ENCODE measurements around the gene MAP3K6.

DNA sequence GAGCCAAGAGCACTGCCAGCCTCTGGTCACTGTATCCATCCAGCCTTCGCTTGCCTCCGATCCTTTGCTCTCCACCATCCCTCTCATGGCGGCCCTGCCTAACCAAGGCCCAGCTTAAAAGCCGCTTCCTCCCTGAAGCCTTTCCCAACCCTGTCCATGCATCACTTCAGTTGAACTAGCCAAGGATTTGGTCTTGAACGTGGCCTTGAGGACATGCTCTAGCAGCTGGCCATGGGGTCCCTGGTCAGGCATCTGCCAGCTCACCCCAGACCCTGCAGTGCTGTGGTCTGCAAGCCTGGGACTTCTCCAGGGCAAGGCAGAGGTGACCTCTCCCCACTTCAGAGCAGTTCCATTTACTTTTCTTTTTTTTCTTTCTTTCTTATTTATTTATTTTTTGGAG is 30.0 kb downstream of the MAP3K6 start:
- TF ChIP-seq, protein P1, sequence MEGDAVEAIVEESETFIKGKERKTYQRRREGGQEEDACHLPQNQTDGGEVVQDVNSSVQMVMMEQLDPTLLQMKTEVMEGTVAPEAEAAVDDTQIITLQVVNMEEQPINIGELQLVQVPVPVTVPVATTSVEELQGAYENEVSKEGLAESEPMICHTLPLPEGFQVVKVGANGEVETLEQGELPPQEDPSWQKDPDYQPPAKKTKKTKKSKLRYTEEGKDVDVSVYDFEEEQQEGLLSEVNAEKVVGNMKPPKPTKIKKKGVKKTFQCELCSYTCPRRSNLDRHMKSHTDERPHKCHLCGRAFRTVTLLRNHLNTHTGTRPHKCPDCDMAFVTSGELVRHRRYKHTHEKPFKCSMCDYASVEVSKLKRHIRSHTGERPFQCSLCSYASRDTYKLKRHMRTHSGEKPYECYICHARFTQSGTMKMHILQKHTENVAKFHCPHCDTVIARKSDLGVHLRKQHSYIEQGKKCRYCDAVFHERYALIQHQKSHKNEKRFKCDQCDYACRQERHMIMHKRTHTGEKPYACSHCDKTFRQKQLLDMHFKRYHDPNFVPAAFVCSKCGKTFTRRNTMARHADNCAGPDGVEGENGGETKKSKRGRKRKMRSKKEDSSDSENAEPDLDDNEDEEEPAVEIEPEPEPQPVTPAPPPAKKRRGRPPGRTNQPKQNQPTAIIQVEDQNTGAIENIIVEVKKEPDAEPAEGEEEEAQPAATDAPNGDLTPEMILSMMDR (IDR thresholded peaks at IDR 0.05; ENCODE audit: low read depth, low read length, missing input control), result no peak
- TF ChIP-seq YY1 (IDR thresholded peaks at IDR 0.05) (no peak), RAD21 (IDR thresholded peaks at IDR 0.05) (no peak), TAF1 (conservative IDR thresholded peaks at IDR 0.05) (no peak), REST (IDR thresholded peaks at IDR 0.05) (no peak), GABPA (IDR thresholded peaks at IDR 0.05 in 1 of 2, conservative IDR thresholded peaks at IDR 0.05 in 1 of 2) (no peak)
- TF ChIP-seq, protein P2, sequence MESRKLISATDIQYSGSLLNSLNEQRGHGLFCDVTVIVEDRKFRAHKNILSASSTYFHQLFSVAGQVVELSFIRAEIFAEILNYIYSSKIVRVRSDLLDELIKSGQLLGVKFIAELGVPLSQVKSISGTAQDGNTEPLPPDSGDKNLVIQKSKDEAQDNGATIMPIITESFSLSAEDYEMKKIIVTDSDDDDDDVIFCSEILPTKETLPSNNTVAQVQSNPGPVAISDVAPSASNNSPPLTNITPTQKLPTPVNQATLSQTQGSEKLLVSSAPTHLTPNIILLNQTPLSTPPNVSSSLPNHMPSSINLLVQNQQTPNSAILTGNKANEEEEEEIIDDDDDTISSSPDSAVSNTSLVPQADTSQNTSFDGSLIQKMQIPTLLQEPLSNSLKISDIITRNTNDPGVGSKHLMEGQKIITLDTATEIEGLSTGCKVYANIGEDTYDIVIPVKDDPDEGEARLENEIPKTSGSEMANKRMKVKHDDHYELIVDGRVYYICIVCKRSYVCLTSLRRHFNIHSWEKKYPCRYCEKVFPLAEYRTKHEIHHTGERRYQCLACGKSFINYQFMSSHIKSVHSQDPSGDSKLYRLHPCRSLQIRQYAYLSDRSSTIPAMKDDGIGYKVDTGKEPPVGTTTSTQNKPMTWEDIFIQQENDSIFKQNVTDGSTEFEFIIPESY (IDR thresholded peaks at IDR 0.05), result no peak
- TF ChIP-seq, protein P3, sequence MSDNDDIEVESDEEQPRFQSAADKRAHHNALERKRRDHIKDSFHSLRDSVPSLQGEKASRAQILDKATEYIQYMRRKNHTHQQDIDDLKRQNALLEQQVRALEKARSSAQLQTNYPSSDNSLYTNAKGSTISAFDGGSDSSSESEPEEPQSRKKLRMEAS (IDR thresholded peaks at IDR 0.05), result no peak

All from liver (tissue), 3 donors.